Tibial nerve (tissue), 3 donors: ENCODE measurements around the gene PSMF1.

Source experiments
- POLR2A ChIP-seq, 2 donors: fragments of 450-650 bp; IDR thresholded peaks; one replicate each; pipeline ENCODE4 v1.6.1; 2017; ENCODE audit warnings: antibody characterized with exemption in 2 of 2, mild to moderate bottlenecking in 2 of 2, moderate library complexity in 2 of 2
- TF ChIP-seq, protein P1 (sequence below), 5 experiments: fragments of 200-600 bp in 3 of 5; fragments of 450-650 bp in 2 of 5; sonication (generic) in 3 of 5; IDR thresholded peaks; one replicate each; pipeline ENCODE4 v1.5.1; 2016 to 2019; ENCODE audit warnings: antibody characterized with exemption in 5 of 5, mild to moderate bottlenecking in 3 of 5, moderate library complexity in 2 of 5

DNA sequence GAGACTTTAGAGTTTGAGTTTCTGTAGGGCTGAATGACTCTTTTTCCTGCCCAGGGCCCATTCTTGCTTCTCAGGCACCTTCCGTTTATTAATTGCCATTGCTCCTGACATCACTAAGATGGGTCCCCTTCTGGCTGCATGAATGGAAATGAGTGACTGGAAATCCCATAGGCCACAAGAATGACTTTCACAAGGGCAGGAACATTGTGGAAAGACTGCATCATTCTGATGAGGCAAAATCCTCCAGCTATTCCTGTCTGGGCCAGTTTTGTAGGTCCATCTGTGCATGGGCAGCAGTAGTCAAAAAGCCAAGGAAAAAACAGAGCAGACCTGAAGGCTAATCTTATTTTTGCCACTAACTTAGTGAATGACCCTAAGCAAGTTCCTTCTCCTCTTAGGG lies 47.1 kb downstream of the PSMF1 start:
- TF ChIP-seq, protein P1, sequence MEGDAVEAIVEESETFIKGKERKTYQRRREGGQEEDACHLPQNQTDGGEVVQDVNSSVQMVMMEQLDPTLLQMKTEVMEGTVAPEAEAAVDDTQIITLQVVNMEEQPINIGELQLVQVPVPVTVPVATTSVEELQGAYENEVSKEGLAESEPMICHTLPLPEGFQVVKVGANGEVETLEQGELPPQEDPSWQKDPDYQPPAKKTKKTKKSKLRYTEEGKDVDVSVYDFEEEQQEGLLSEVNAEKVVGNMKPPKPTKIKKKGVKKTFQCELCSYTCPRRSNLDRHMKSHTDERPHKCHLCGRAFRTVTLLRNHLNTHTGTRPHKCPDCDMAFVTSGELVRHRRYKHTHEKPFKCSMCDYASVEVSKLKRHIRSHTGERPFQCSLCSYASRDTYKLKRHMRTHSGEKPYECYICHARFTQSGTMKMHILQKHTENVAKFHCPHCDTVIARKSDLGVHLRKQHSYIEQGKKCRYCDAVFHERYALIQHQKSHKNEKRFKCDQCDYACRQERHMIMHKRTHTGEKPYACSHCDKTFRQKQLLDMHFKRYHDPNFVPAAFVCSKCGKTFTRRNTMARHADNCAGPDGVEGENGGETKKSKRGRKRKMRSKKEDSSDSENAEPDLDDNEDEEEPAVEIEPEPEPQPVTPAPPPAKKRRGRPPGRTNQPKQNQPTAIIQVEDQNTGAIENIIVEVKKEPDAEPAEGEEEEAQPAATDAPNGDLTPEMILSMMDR (IDR thresholded peaks at IDR 0.05), result no peak
- no peak for TF ChIP-seq POLR2A (IDR thresholded peaks at IDR 0.05)
